Neural cell (in vitro differentiated cells): ENCODE data around the gene C1orf115. TPM values are rescaled to one million over a fixed set of nuclear protein-coding genes. Genes with fewer than 3 reads are reported as not detected.

ENCODE experiments used
- H2AFZ ChIP-seq: fragments of 200-600, 300-800 bp; sonication (generic), shearing (Covaris generic); 2 replicates; pipeline ENCODE4 v1.6.0; 2014; ENCODE audit warnings: low read depth, mild to moderate bottlenecking, antibody characterized with exemption, low read length, moderate library complexity
- H3F3A ChIP-seq: fragments of 200-600 bp; shearing (Covaris generic); 2 replicates; pipeline ENCODE4 v1.6.1; 2016; ENCODE audit warnings: mild to moderate bottlenecking, moderate library complexity, mixed read lengths, antibody characterized with exemption, low read length; ENCODE audit not compliant: insufficient read depth, poor library complexity, severe bottlenecking
- H3K27ac ChIP-seq: fragments of 200-600, 300-800 bp; sonication (generic), shearing (Covaris generic); 2 replicates; pipeline ENCODE4 v1.5.1; 2014; ENCODE audit warnings: mild to moderate bottlenecking, low read length, moderate library complexity
- H3K27me3 ChIP-seq: fragments of 300-800, 200-600 bp; sonication (generic), shearing (Covaris generic); 2 replicates; pipeline ENCODE4 v1.6.0; 2014; ENCODE audit warnings: mild to moderate bottlenecking, low read depth, low read length, moderate library complexity; ENCODE audit not compliant: insufficient read depth
- H3K36me3 ChIP-seq: fragments of 300-800, 200-600 bp; sonication (generic), shearing (Covaris generic); 2 replicates; pipeline ENCODE4 v1.5.1; 2014; ENCODE audit warnings: mild to moderate bottlenecking, antibody characterized with exemption, low read length, moderate library complexity; ENCODE audit not compliant: insufficient read depth
- H3K4me2 ChIP-seq: fragments of 300-800, 200-600 bp; sonication (generic), shearing (Covaris generic); 2 replicates; pipeline ENCODE4 v1.6.0; 2014; ENCODE audit warnings: mild to moderate bottlenecking, low read length
- H3K4me3 ChIP-seq: fragments of 300-800, 200-600 bp; sonication (generic), shearing (Covaris generic); 2 replicates; pipeline ENCODE4 v1.5.1; 2014; ENCODE audit warnings: mild to moderate bottlenecking, low read length, moderate library complexity
- H3K79me2 ChIP-seq: fragments of 200-600 bp; shearing (Covaris generic); replicated peaks from 2 replicates; pipeline ENCODE4 v1.6.0; 2014; ENCODE audit warnings: mild to moderate bottlenecking, low read length, moderate library complexity; ENCODE audit not compliant: insufficient read depth
- H3K9ac ChIP-seq: fragments of 300-800, 200-600 bp; sonication (generic), shearing (Covaris generic); 2 replicates; pipeline ENCODE4 v1.6.1; 2016; ENCODE audit warnings: mild to moderate bottlenecking, low read length, mixed read lengths
- H3K9me2 ChIP-seq: fragments of 200-600 bp; shearing (Covaris generic); 2 replicates; pipeline ENCODE4 v1.6.1; 2016; ENCODE audit warnings: mild to moderate bottlenecking, low read length, mixed read lengths; ENCODE audit not compliant: insufficient read depth
- H3K9me3 ChIP-seq: fragments of 200-600, 300-800 bp; sonication (generic), shearing (Covaris generic); 2 replicates; pipeline ENCODE4 v1.6.1; 2016; ENCODE audit warnings: mild to moderate bottlenecking, mixed run types, low read length, moderate library complexity, mixed read lengths
- H4K20me1 ChIP-seq: fragments of 200-600 bp; shearing (Covaris generic); 2 replicates; pipeline ENCODE4 v1.6.1; 2016; ENCODE audit warnings: mild to moderate bottlenecking, mixed run types; ENCODE audit not compliant: insufficient read depth
- CTCF ChIP-seq: fragments of 450-650 bp; IDR thresholded peaks from 2 replicates; pipeline ENCODE4 v1.5.1; 2014; ENCODE audit warnings: antibody characterized with exemption, mild to moderate bottlenecking, moderate library complexity; ENCODE audit not compliant: poor library complexity, severe bottlenecking
- EP300 ChIP-seq: fragments of 450-650 bp; conservative IDR thresholded peaks from 2 replicates; pipeline ENCODE4 v1.6.1; 2014; ENCODE audit warnings: antibody characterized with exemption, mild to moderate bottlenecking, moderate library complexity; ENCODE audit not compliant: poor library complexity, severe bottlenecking
- EZH2 ChIP-seq: fragments of 200-600, 300-800 bp; shearing (Covaris generic), sonication (generic); IDR thresholded peaks from 2 replicates; pipeline ENCODE4 v1.6.1; 2014; ENCODE audit warnings: antibody characterized with exemption, low read length, borderline replicate concordance, mild to moderate bottlenecking; ENCODE audit not compliant: insufficient read depth, poor library complexity, severe bottlenecking
- MXI1 ChIP-seq: fragments of 450-650 bp; conservative IDR thresholded peaks from 2 replicates; pipeline ENCODE4 v1.6.1; 2014; ENCODE audit warnings: antibody characterized with exemption, mild to moderate bottlenecking; ENCODE audit not compliant: poor library complexity, severe bottlenecking
- POLR2AphosphoS5 ChIP-seq: IDR thresholded peaks from 2 replicates; pipeline ENCODE4 v1.6.1; 2012
- RAD21 ChIP-seq: fragments of 450-650 bp; conservative IDR thresholded peaks from 2 replicates; pipeline ENCODE4 v1.6.1; 2014; ENCODE audit warnings: antibody characterized with exemption, mild to moderate bottlenecking, moderate library complexity
- REST ChIP-seq: IDR thresholded peaks from 2 replicates; pipeline ENCODE4 v1.6.1; 2012; ENCODE audit warnings: borderline replicate concordance
- SMC3 ChIP-seq: fragments of 450-650 bp; conservative IDR thresholded peaks from 2 replicates; pipeline ENCODE4 v1.6.1; 2014; ENCODE audit warnings: antibody characterized with exemption, mild to moderate bottlenecking, moderate library complexity; ENCODE audit not compliant: poor library complexity
- TAF1 ChIP-seq: IDR thresholded peaks from 2 replicates; pipeline ENCODE4 v1.6.1; 2012; ENCODE audit warnings: low read depth
- polyA plus RNA-seq: library from polyadenylated mRNA; depleted of rRNA; stranded (reverse); fragments of >200 nt; gene quantifications from 2 replicates; pipeline ENCODE4 v1.2.3, GENCODE V29; 2014

Gene C1orf115
- polyA plus RNA-seq, 1 donor from 2014 or later: 0.88 TPM

GRCh38 chr1:220747437-220748088, 57.4 kb downstream of the C1orf115 start:
- peak overlapping the region; percentile 72 for H3K4me3 ChIP-seq
- H3K79me2 ChIP-seq: no peaks in the 10 kb centered on the region
- H3K9me2 ChIP-seq: no peaks in the 10 kb centered on the region
- H3K27ac ChIP-seq: no peak overlapping the region
- no peaks in the 10 kb centered on the region for H3F3A ChIP-seq
- H2AFZ ChIP-seq: no peak overlapping the region
- H4K20me1 ChIP-seq: no peaks in the 10 kb centered on the region
- no peak for TF ChIP-seq RAD21
- TF ChIP-seq SMC3: no peak
- no peak for TF ChIP-seq CTCF
- TF ChIP-seq MXI1: no peak
- no peak for TF ChIP-seq TAF1
- TF ChIP-seq POLR2AphosphoS5: no peak
- TF ChIP-seq EP300: no peak
- TF ChIP-seq REST: no peak
- TF ChIP-seq EZH2: no peak
- no peaks in the 10 kb centered on the region for H3K9me3 ChIP-seq
- H3K4me2 ChIP-seq: peak overlapping the region; percentile 33
- peak overlapping the region; percentile 31 for H3K9ac ChIP-seq
- H3K27me3 ChIP-seq: peaks cover 47% of the 10 kb centered on the region
- H3K36me3 ChIP-seq: no peaks in the 10 kb centered on the region

- H3K9me2 ChIP-seq: no peaks in the 10 kb centered on the region
- H3K9ac ChIP-seq: peak within 1 kb of the TSS; percentile 31
- H2AFZ ChIP-seq: no peak within 1 kb of the TSS
- H3K27me3 ChIP-seq: peaks cover 47% of the 10 kb centered on the region
- no peaks in the 10 kb centered on the region for H3F3A ChIP-seq
- H3K36me3 ChIP-seq: no peaks in the 10 kb centered on the region
- no peaks in the 10 kb centered on the region for H4K20me1 ChIP-seq
- no peaks in the 10 kb centered on the region for H3K9me3 ChIP-seq
- H3K4me2 ChIP-seq: peak within 1 kb of the TSS; percentile 65
- no peak within 1 kb of the TSS for H3K27ac ChIP-seq
- peak; percentile 25 for TF ChIP-seq MXI1
- no peak for TF ChIP-seq EZH2
- no peaks in the 10 kb centered on the region for H3K79me2 ChIP-seq
- H3K4me3 ChIP-seq: peak within 1 kb of the TSS; percentile 72
These were observed 58.1 kb downstream of the C1orf115 start, which contains the start of gene MTARC2 for GRCh38 chr1:220748089-220748934. MTARC2 (plus strand) TSS chr1:220748322; CDS start chr1:220748532, 210 bp downstream.

Other genes with a start within 250 kb of the C1orf115 start
- 38.6 and 39.3 TPM in 2 replicates for gene MARK1, start 162.2 kb upstream of the C1orf115 start, polyA plus RNA-seq
- gene MTARC2, start 58.0 kb downstream of the C1orf115 start, polyA plus RNA-seq: 2.1 TPM in 1 of 2 replicates, not detected in the other
- gene MTARC1, start 96.5 kb downstream of the C1orf115 start, polyA plus RNA-seq: 2.9 and 4.2 TPM in 2 replicates
- 0.56 TPM in 1 of 2 replicates, not detected in the other for gene HLX, start 189.1 kb downstream of the C1orf115 start, polyA plus RNA-seq